Sigmoid colon (tissue), 7 donors: ENCODE results near the gene STK33. TPM values are rescaled to one million over a fixed set of nuclear protein-coding genes. Genes with fewer than 3 reads are reported as not detected.

Experiments used
- DNase-seq: peaks from one replicate; pipeline ENCODE4 v3.0.0-alpha.2; 2019
- H3K27ac ChIP-seq, 4 donors: fragments of 200-600 bp; sonication (generic); one replicate each; pipeline ENCODE4 v1.5.1; 2016 to 2019; ENCODE audit warnings: mild to moderate bottlenecking in 1 of 4
- H3K27me3 ChIP-seq, 3 donors: fragments of 200-600 bp; sonication (generic); one replicate each; pipeline ENCODE4 v1.5.1; 2019; ENCODE audit warnings: mild to moderate bottlenecking in 1 of 3
- H3K36me3 ChIP-seq, 4 donors: fragments of 200-600 bp; sonication (generic); one replicate each; pipeline ENCODE4 v1.5.1; 2016 to 2019
- H3K4me1 ChIP-seq, 4 donors: fragments of 200-600 bp; sonication (generic); one replicate each; pipeline ENCODE4 v1.5.1; 2017 to 2019
- H3K4me3 ChIP-seq, 4 donors: fragments of 200-600 bp; sonication (generic); one replicate each; pipeline ENCODE4 v1.5.1; 2017 to 2019; ENCODE audit warnings: mild to moderate bottlenecking in 2 of 4, moderate library complexity in 1 of 4
- H3K9me3 ChIP-seq, 4 donors: fragments of 200-600 bp in 3 of 4; sonication (generic) in 3 of 4; one replicate each; pipeline versions ENCODE4 v1.5.1 to v1.6.1; 2013 to 2019
- EP300 ChIP-seq, 4 donors: sonication (generic); formaldehyde crosslinking; IDR thresholded peaks; one replicate each; pipeline ENCODE4 v1.6.1; 2017; ENCODE audit warnings: antibody characterized with exemption in 4 of 4
- POLR2A ChIP-seq, 2 donors: fragments of 450-650 bp; IDR thresholded peaks; one replicate each; pipeline ENCODE4 v1.6.1; 2016; ENCODE audit warnings: antibody characterized with exemption in 2 of 2, mild to moderate bottlenecking in 2 of 2, moderate library complexity in 2 of 2
- POLR2AphosphoS5 ChIP-seq, 4 donors: sonication (generic); formaldehyde crosslinking; IDR thresholded peaks; one replicate each; pipeline ENCODE4 v1.6.1; 2017; ENCODE audit warnings: antibody characterized with exemption in 4 of 4
- WGBS, 2 donors: extraction: QIAGEN DNeasy Blood & Tissue Kit; methylation state at CpG; one replicate each; pipeline ENCODE4 v1.1.7; 2013; 5-methylcytosine and 5-hydroxymethylcytosine counted together
- intact Hi-C: fragments of 100-400 bp; cut with DNase I; formaldehyde crosslinking; loops from one replicate; pipeline ENCODE4 v1.15.1; 2023
- polyA plus RNA-seq, 3 donors: library from polyadenylated mRNA; stranded (reverse); fragments of 200-250 nt; gene quantifications; one replicate each; pipeline ENCODE4 v1.2.3, GENCODE V29; 2013
- total RNA-seq, 4 donors: library from RNA; depleted of rRNA; stranded (reverse); fragments of >200 nt; gene quantifications; one replicate each; pipeline ENCODE4 v1.1.0, GENCODE V29; 2016
- TF ChIP-seq, protein P1 (sequence below), 4 experiments: fragments of 450-650 bp in 3 of 4; fragments of 200-600 bp in 1 of 4; IDR thresholded peaks; one replicate each; pipeline ENCODE4 v1.5.1; 2016 to 2019; ENCODE audit warnings: antibody characterized with exemption in 4 of 4, mild to moderate bottlenecking in 3 of 4, moderate library complexity in 2 of 4
- donor health status: healthy with polysubstance abuse.
- donor health status: Bipolar disorder and iron deficiency.
- donor health status: healthy.

STK33 gene
- total and polyA plus RNA-seq, 7 donors, result 2.0 to 23.8 (median 20.6) TPM; not detected in 2

- intact Hi-C loops, result no loop called here
- TF ChIP-seq POLR2AphosphoS5 (IDR thresholded peaks at IDR 0.05) (no peak), EP300 (IDR thresholded peaks at IDR 0.05) (no peak), POLR2A (IDR thresholded peaks at IDR 0.05) (no peak)
- TF ChIP-seq, protein P1, sequence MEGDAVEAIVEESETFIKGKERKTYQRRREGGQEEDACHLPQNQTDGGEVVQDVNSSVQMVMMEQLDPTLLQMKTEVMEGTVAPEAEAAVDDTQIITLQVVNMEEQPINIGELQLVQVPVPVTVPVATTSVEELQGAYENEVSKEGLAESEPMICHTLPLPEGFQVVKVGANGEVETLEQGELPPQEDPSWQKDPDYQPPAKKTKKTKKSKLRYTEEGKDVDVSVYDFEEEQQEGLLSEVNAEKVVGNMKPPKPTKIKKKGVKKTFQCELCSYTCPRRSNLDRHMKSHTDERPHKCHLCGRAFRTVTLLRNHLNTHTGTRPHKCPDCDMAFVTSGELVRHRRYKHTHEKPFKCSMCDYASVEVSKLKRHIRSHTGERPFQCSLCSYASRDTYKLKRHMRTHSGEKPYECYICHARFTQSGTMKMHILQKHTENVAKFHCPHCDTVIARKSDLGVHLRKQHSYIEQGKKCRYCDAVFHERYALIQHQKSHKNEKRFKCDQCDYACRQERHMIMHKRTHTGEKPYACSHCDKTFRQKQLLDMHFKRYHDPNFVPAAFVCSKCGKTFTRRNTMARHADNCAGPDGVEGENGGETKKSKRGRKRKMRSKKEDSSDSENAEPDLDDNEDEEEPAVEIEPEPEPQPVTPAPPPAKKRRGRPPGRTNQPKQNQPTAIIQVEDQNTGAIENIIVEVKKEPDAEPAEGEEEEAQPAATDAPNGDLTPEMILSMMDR (IDR thresholded peaks at IDR 0.05), result no peak
- 19 to 53% methylated on average over 1 of the region's 1 CpG for WGBS, 2 donors
- H3K9me3 ChIP-seq, result no peaks in the 10 kb centered on the region
- no peak for DNase-seq
- H3K4me1 ChIP-seq, result peaks cover 0 to 8% (median 3%) of the 10 kb centered on the region in 4 donors
- no peaks in the 10 kb centered on the region for H3K27me3 ChIP-seq
- no peak overlapping the region for H3K4me3 ChIP-seq
- H3K36me3 ChIP-seq, result no peaks in the 10 kb centered on the region
- H3K27ac ChIP-seq, result no peak overlapping the region
Measured at GRCh38 chr11:8541448-8541847, 52.6 kb downstream of the STK33 start.

GRCh38 chr11:8533332-8533731, 60.7 kb downstream of the STK33 start:
- Histone ChIP-seq H3K4me3 (no peak overlapping the region), H3K9me3 (no peaks in the 10 kb centered on the region), H3K27ac (no peak overlapping the region), H3K36me3 (no peaks in the 10 kb centered on the region), H3K4me1 (peaks cover 0 to 9% (median 3%) of the 10 kb centered on the region in 4 donors), H3K27me3 (no peaks in the 10 kb centered on the region)
- no peak for DNase-seq
- TF ChIP-seq, protein P1 (IDR thresholded peaks at IDR 0.05), result no peak
- TF ChIP-seq POLR2A (IDR thresholded peaks at IDR 0.05) (no peak), POLR2AphosphoS5 (IDR thresholded peaks at IDR 0.05) (no peak), EP300 (IDR thresholded peaks at IDR 0.05) (no peak)
- intact Hi-C loops, result no loop called here
- WGBS, 2 donors, result 80 to 95% methylated on average over 4 of the region's 4 CpGs

- WGBS, 2 donors, result 71 to 77% methylated on average over 2 of the region's 2 CpGs
Measured at GRCh38 chr11:8532475-8532874, 61.6 kb downstream of the STK33 start.

DNA sequence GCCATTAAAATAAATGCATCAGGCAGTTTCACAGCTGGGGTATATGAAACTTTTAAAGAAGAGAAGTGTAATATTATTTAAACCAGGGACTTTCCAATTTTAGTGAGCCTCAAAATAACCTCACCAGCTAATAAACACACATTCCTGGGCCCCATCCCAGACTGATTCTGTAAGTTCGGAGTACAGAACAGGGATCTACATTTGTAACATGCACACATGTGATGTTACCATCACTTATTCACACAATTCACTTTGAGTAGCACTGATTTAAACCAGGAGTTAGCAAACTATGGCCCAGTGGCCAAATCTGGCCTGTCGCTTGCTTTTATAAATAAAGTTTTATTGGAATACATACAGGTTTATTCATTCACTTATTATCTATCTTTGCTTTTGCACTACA, 62.0 kb downstream of the STK33 start:
- H3K27ac ChIP-seq, result no peak overlapping the region
- WGBS, 2 donors, result 93 to 95% methylated on average over 2 of the region's 2 CpGs
- H3K4me1 ChIP-seq, result peaks cover 0 to 9% (median 3%) of the 10 kb centered on the region in 4 donors
- no peak for DNase-seq
- intact Hi-C loops, result no loop called here
- TF ChIP-seq POLR2A (IDR thresholded peaks at IDR 0.05), result no peak
- no peak for TF ChIP-seq POLR2AphosphoS5 (IDR thresholded peaks at IDR 0.05)
- TF ChIP-seq, protein P1 (IDR thresholded peaks at IDR 0.05), result no peak
- TF ChIP-seq EP300 (IDR thresholded peaks at IDR 0.05), result no peak
- H3K27me3 ChIP-seq, result no peaks in the 10 kb centered on the region
- no peak overlapping the region for H3K4me3 ChIP-seq
- H3K36me3 ChIP-seq, result no peaks in the 10 kb centered on the region
- no peaks in the 10 kb centered on the region for H3K9me3 ChIP-seq

More at GRCh38 chr11:8532475-8532874, 61.6 kb downstream of the STK33 start:
- Histone ChIP-seq H3K36me3 (no peaks in the 10 kb centered on the region), H3K4me3 (no peak overlapping the region), H3K27me3 (no peaks in the 10 kb centered on the region), H3K9me3 (no peaks in the 10 kb centered on the region), H3K4me1 (peaks cover 0 to 9% (median 3%) of the 10 kb centered on the region in 4 donors), H3K27ac (no peak overlapping the region)
- DNase-seq, result no peak
- TF ChIP-seq POLR2AphosphoS5 (IDR thresholded peaks at IDR 0.05) (no peak), POLR2A (IDR thresholded peaks at IDR 0.05) (no peak), EP300 (IDR thresholded peaks at IDR 0.05) (no peak)
- TF ChIP-seq, protein P1 (IDR thresholded peaks at IDR 0.05), result no peak
- intact Hi-C loops, result no loop called here

DNA sequence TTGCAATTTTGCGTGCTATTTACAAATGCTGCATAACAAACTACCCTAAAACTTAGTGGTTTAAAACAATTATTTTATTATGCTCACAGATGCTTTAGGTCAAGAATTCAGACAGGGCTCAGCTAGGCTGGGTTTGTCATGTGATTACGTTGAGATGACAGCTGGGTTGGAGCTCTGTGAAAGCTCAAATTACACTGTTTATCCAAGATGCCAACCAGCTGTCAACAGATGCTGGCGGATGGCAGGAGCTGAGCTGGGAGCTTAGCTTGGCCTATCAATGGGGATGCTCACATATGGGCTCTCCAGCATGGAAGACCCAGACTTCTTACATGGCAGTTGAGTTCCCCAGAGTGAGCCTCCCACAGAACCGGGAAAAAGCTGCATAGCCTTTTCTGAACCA, 62.7 kb downstream of the STK33 start:
- no peak overlapping the region for H3K4me3 ChIP-seq
- DNase-seq, result no peak
- H3K4me1 ChIP-seq, result peaks cover 0 to 9% (median 3%) of the 10 kb centered on the region in 4 donors
- H3K27ac ChIP-seq, result no peak overlapping the region
- H3K9me3 ChIP-seq, result no peaks in the 10 kb centered on the region
- TF ChIP-seq POLR2AphosphoS5 (IDR thresholded peaks at IDR 0.05) (peak in 2 of 4 donors; percentile 16 to 28), EP300 (IDR thresholded peaks at IDR 0.05) (no peak), POLR2A (IDR thresholded peaks at IDR 0.05) (no peak)
- TF ChIP-seq, protein P1 (IDR thresholded peaks at IDR 0.05), result no peak
- H3K27me3 ChIP-seq, result no peaks in the 10 kb centered on the region
- no peaks in the 10 kb centered on the region for H3K36me3 ChIP-seq
- intact Hi-C loops, result no loop called here
- WGBS, 2 donors, result 74 to 80% methylated on average over 4 of the region's 4 CpGs
